Tibial nerve (tissue), 4 donors: Measurements from ENCODE around the gene ENOX1. TPM values are rescaled to one million over a fixed set of nuclear protein-coding genes. Genes with fewer than 3 reads are reported as not detected.

ENCODE experiments used
- DNase-seq, 2 donors: peaks; one replicate each; pipeline ENCODE4 v3.0.0-alpha.2; 2019; ENCODE audit warnings: low spot score in 2 of 2
- H3K27ac ChIP-seq, 4 donors: fragments of 200-600 bp; sonication (generic) in 3 of 4; one replicate each; pipeline ENCODE4 v1.5.1; 2017 to 2019; ENCODE audit warnings: mild to moderate bottlenecking in 1 of 4
- H3K27me3 ChIP-seq, 2 donors: fragments of 200-600 bp; sonication (generic) in 1 of 2; one replicate each; pipeline versions ENCODE4 v1.5.1 to v1.6.0; 2017 to 2019
- H3K36me3 ChIP-seq, 3 donors: fragments of 200-600 bp; sonication (generic); one replicate each; pipeline ENCODE4 v1.5.1; 2018 to 2019
- H3K4me1 ChIP-seq, 4 donors: fragments of 200-600 bp; sonication (generic) in 3 of 4; one replicate each; pipeline ENCODE4 v1.5.1; 2017 to 2019
- H3K4me3 ChIP-seq, 4 donors: fragments of 200-600 bp; sonication (generic) in 3 of 4; one replicate each; pipeline ENCODE4 v1.5.1; 2017 to 2019; ENCODE audit warnings: mild to moderate bottlenecking in 1 of 4, moderate library complexity in 1 of 4
- H3K9me3 ChIP-seq, 4 donors: fragments of 200-600 bp; sonication (generic) in 3 of 4; one replicate each; pipeline ENCODE4 v1.5.1; 2017 to 2019
- CTCF ChIP-seq, 5 experiments: fragments of 200-600 bp in 3 of 5; fragments of 450-650 bp in 2 of 5; sonication (generic) in 3 of 5; IDR thresholded peaks; one replicate each; pipeline ENCODE4 v1.5.1; 2016 to 2019; ENCODE audit warnings: antibody characterized with exemption in 5 of 5, mild to moderate bottlenecking in 3 of 5, moderate library complexity in 2 of 5
- EP300 ChIP-seq, 2 donors: sonication (generic); formaldehyde crosslinking; IDR thresholded peaks; one replicate each; pipeline ENCODE4 v1.6.1; 2017; ENCODE audit warnings: antibody characterized with exemption in 2 of 2, mild to moderate bottlenecking in 1 of 2
- POLR2A ChIP-seq, 2 donors: fragments of 450-650 bp; IDR thresholded peaks; one replicate each; pipeline ENCODE4 v1.6.1; 2017; ENCODE audit warnings: antibody characterized with exemption in 2 of 2, mild to moderate bottlenecking in 2 of 2, moderate library complexity in 2 of 2
- WGBS, 2 donors: methylation state at CpG; one replicate each; pipeline ENCODE4 v1.1.5; 2018; 5-methylcytosine and 5-hydroxymethylcytosine counted together
- total RNA-seq, 4 donors: library from RNA; depleted of rRNA; stranded (reverse); fragments of >200 nt; gene quantifications; one replicate each; pipeline ENCODE4 v1.1.0, GENCODE V29; 2016

Gene ENOX1
- total RNA-seq, 4 donors from 2014 or later = 2.6 to 8.2 (median 4.6) TPM

DNA sequence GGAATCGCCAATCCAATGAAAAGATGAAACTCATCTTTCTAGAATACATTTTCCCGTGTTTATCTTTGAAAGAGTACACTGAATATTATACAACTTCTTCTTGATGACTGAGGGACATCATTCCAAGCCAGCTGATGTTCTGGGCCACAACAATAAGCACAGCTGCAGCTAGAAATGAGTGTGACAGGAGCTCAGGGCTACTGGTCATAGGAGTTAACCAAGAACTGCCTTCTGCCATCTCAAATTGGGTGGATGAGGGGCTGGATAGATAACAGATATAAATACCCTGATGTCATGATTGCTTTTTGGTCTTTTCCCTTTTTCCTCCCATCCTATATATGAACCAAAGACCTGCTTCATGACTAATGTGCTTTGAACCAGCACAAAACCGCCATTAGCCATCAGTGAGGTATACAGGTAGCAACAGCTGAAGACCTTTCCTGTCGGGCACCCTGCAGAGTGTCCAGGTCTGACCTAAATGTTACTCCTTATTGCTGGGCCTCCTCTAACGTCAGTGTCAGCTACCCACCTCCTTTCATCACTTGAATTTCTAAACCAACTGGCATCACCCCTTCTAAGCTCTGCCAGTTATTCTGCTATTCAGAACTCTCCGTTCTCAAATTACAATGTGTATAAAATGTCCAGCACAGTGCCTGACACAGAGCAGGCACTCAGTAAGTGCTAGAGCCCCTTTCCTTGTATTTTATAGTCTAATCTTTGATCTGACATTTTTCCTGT, 178.2 kb downstream of the ENOX1 start:
- no peaks in the 10 kb centered on the region for H3K27me3 ChIP-seq
- H3K4me1 ChIP-seq = peaks cover 0 to 20% (median 2%) of the 10 kb centered on the region in 4 donors
- no peak overlapping the region for H3K27ac ChIP-seq
- H3K4me3 ChIP-seq = no peak overlapping the region
- peaks cover 0 to 22% (median 5%) of the 10 kb centered on the region in 4 donors for H3K9me3 ChIP-seq
- whole genome bisulfite sequencing, 2 donors = 83 to 86% methylated on average over 6 of the region's 6 CpGs
- no peaks in the 10 kb centered on the region for H3K36me3 ChIP-seq
- no peak for TF ChIP-seq EP300 (IDR thresholded peaks at IDR 0.05)
- no peak for TF ChIP-seq CTCF (IDR thresholded peaks at IDR 0.05)
- no peak for TF ChIP-seq POLR2A (IDR thresholded peaks at IDR 0.05)
- DNase-seq = no peak

DNA sequence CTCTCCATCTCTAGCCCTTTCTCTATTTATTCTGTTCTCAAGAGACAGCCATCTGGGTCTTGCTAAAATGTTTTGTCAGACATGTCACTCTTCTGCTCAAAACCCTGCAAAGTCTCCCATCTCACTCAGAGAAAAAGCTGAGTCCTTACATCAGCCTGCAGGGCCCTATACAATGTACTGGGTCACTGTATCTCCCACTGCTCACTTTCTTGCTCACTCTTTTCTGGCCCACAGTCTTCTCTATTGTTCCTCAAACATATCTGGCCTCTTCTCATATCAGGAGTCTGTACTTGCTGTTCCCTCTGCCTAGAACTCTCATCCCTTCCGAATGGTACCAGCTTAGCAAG, 189.2 kb downstream of the ENOX1 start:
- Histone ChIP-seq H3K9me3 (peaks cover 0 to 10% (median 0%) of the 10 kb centered on the region in 4 donors), H3K27ac (no peak overlapping the region), H3K36me3 (peaks cover 0 to 4% (median 0%) of the 10 kb centered on the region in 3 donors), H3K27me3 (no peaks in the 10 kb centered on the region), H3K4me3 (no peak overlapping the region), H3K4me1 (no peaks in the 10 kb centered on the region)
- DNase-seq = no peak
- TF ChIP-seq EP300 (IDR thresholded peaks at IDR 0.05) = no peak
- no peak for TF ChIP-seq CTCF (IDR thresholded peaks at IDR 0.05)
- TF ChIP-seq POLR2A (IDR thresholded peaks at IDR 0.05) = no peak
- WGBS, 2 donors = 88 to 100% methylated on average over 1 of the region's 1 CpG

GRCh38 chr13:43596924-43597598, 189.7 kb downstream of the ENOX1 start:
- Histone ChIP-seq H3K36me3 (peaks cover 0 to 4% (median 0%) of the 10 kb centered on the region in 3 donors), H3K27ac (no peak overlapping the region), H3K4me1 (no peaks in the 10 kb centered on the region), H3K27me3 (no peaks in the 10 kb centered on the region), H3K9me3 (peaks cover 0 to 10% (median 0%) of the 10 kb centered on the region in 4 donors), H3K4me3 (no peak overlapping the region)
- no peak for DNase-seq
- 87 to 89% methylated on average over 7 of the region's 7 CpGs for WGBS, 2 donors
- no peak for TF ChIP-seq EP300 (IDR thresholded peaks at IDR 0.05)
- TF ChIP-seq CTCF (IDR thresholded peaks at IDR 0.05) = no peak
- no peak for TF ChIP-seq POLR2A (IDR thresholded peaks at IDR 0.05)

GRCh38 chr13:43596006-43596405, 190.8 kb downstream of the ENOX1 start:
- TF ChIP-seq EP300 (IDR thresholded peaks at IDR 0.05) (no peak), CTCF (IDR thresholded peaks at IDR 0.05) (no peak), POLR2A (IDR thresholded peaks at IDR 0.05) (no peak)
- 88 to 90% methylated on average over 2 of the region's 2 CpGs for WGBS, 2 donors
- H3K4me3 ChIP-seq = no peak overlapping the region
- no peaks in the 10 kb centered on the region for H3K4me1 ChIP-seq
- H3K27ac ChIP-seq = no peak overlapping the region
- peaks cover 0 to 4% (median 0%) of the 10 kb centered on the region in 3 donors for H3K36me3 ChIP-seq
- peaks cover 0 to 4% (median 0%) of the 10 kb centered on the region in 4 donors for H3K9me3 ChIP-seq
- no peaks in the 10 kb centered on the region for H3K27me3 ChIP-seq
- DNase-seq = no peak

DNA sequence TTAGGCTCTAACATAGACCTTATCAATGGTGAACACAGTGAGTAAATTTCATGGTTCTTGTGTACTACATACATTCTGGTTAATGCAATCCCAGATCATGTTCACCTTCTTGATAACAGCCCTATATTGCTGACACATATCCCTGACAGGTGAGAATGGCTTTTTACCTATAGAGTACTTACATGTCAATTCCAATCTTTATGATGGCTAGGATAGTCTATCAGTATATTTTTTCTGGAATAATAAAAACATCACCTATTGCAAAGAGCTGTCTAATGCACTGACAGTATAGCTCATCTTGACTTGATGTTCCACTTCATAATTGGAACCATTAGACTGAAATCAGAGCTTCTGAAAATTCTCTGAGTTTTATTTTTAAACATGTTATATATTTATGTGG, 199.4 kb downstream of the ENOX1 start:
- Histone ChIP-seq H3K4me1 (no peaks in the 10 kb centered on the region), H3K27ac (no peak overlapping the region), H3K36me3 (no peaks in the 10 kb centered on the region), H3K4me3 (no peak overlapping the region), H3K9me3 (no peaks in the 10 kb centered on the region), H3K27me3 (no peaks in the 10 kb centered on the region)
- DNase-seq = no peak
- TF ChIP-seq CTCF (IDR thresholded peaks at IDR 0.05) (no peak), POLR2A (IDR thresholded peaks at IDR 0.05) (no peak), EP300 (IDR thresholded peaks at IDR 0.05) (no peak)
